NCI-H128 (cell line): ENCODE data around the gene RAB29.
A peak's percentile ranks its signal among the peaks of the same experiment; 100 is the strongest.

Source experiments
- DNase-seq: peaks from one replicate; lab custom pipeline; 2025; ENCODE audit not compliant: unreplicated experiment; lab: John Stamatoyannopoulos, UW

The RAB29 gene

DNA sequence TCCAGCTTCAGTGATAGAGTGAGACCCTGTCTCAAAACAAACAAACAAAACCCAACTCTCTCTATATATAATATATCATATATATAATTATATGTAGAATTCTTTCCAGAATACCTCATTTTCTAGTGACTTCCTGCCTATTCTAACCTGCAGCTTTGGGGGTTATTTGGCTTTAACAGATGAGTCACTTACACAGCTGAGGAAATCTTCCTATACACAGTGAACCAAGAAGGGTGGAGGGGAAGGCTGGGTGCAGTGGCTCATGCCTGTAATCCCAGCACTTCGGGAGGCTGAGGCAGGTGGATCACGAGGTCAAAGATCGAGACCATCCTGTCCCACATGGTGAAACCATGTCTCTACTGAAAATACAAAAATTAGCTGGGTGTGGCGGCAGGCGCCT, 9.2 kb downstream of the RAB29 start:
- no peak for DNase-seq

GRCh38 chr1:205764578-205764977, 10.7 kb downstream of the RAB29 start:
- no peak for DNase-seq

- DNase-seq: no peak
Observed at GRCh38 chr1:205763980-205764379, 11.3 kb downstream of the RAB29 start.

- no peak for DNase-seq
Observed at GRCh38 chr1:205760606-205761005, 14.7 kb downstream of the RAB29 start.

GRCh38 chr1:205756552-205756951, 18.7 kb downstream of the RAB29 start:
- DNase-seq: no peak

DNA sequence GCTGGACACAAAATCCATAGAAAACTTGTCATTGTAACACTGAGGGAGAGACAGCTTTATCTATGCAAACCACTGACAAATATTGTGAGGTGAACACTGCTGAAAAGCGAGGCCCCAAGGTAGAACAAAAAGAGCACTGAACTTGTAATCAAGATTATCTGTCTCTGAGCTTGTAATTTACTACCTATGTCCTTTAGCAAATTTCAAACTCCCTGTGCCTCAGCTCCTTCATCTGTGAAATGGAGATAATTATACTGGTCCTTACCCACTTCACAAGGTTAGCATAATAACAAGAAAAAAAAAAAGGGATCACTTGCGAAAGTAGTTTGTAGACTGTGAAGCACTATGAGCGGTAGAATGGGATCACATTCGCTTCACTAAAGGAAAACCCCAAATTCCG, 20.4 kb downstream of the RAB29 start:
- no peak for DNase-seq

GRCh38 chr1:205751036-205751651, 24.1 kb downstream of the RAB29 start:
- no peak for DNase-seq

DNA sequence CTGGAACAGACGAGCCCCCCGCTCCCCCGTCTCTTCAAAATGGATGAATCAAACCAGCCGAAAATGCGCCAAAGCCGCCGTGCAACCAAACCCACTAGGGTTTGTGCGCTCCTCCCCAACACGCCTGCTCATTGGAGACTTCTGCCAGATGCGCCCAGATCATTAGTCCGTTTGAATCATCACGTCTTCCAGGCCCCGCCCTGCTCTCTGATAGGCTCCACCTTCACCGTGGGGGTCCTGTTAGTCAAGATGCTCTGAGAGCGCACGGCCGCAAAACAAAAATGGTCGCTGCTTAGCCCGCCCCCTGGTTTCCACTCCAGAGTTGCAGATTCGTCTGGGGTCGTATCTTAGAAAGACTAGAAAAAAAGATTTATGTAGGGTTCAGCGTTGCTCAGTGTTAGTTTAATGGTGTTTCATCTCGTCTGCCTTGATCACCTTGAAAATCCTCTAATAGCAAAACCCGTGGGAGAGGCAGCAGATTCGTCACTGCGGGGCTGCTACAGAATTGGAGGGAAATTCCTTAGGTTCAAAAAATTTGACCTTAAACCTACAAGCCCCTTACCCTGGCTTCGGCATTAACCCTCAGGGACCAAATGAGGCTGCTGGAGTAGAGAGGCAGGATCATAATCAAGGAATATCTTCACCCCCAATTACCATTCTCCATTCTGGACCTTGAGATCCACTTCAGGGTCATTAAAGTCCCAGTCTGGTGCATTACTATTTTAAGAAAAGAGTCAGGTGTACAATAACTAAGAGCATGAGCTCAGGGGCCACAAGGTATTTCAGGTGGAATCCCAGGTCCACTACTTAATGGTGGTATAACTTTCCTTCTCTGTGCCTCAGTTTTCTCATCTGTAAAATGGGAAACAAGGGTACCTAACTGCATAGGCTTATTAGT, 24.9 kb downstream of the RAB29 start, which contains the start of gene NUCKS1:
Gene NUCKS1, minus strand, starts transcription at position 45 of the 898 bp plus-strand sequence. CDS start 209 bp downstream, outside the sequence.
- peak; percentile 99 for DNase-seq

DNA sequence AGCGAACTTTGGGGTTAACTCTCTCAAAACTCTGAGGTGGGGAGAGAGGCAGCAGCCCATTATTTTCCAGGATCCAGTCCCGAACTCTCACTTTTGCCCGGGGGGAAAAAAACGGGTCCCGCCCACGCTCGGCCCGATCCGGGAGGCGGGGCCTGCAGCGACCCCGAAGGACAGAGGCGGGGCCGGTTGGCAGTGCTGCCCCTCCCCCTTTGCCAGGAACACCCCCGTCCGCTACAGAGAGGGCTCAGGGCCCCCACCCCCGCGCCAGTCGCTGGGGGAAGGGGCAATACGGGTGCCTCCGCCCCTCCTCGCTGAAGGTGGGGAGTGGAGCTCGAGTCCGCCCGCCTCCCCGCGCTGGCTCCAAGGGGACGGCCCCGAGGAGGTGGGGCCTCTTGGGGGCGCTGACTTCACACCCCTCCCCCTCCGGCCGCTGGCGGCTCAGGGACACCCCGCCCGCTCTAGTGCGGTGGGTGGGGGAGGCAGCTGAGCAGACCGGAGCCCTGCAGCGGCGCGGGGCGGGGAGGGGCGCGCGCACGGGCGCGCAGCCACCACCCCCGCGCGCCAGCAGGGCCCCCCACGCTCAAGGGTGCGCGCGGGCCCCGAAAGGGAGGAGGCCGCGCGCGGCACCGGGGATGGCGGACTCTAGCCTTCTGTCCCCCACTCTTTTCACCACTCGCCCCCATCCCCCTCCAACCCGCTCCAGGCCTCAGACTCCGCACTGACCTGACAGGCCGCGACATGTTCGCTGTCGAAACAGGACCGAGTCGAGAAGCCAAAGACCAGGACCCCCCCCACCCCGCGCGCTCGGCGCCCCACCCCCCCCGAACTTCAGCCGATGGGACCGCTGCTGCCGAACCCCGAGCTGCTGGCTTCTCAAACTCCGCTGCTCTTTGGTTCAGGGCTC, 25.8 kb downstream of the RAB29 start:
- DNase-seq: peak; percentile 97

- DNase-seq: no peak
Observed at GRCh38 chr1:205748403-205749233, 26.7 kb downstream of the RAB29 start.

GRCh38 chr1:205746757-205747412, 28.4 kb downstream of the RAB29 start:
- DNase-seq: no peak

GRCh38 chr1:205744403-205744802, 30.9 kb downstream of the RAB29 start:
- DNase-seq: no peak

GRCh38 chr1:205743977-205744376, 31.3 kb downstream of the RAB29 start:
- no peak for DNase-seq

- no peak for DNase-seq
Observed at GRCh38 chr1:205741681-205742080, 33.6 kb downstream of the RAB29 start.

- DNase-seq: no peak
Observed at GRCh38 chr1:205739348-205740160, 35.7 kb downstream of the RAB29 start.

- DNase-seq: no peak
Observed at GRCh38 chr1:205735218-205735617, 40.1 kb downstream of the RAB29 start.

GRCh38 chr1:205733438-205734175, 41.7 kb downstream of the RAB29 start:
- no peak for DNase-seq

GRCh38 chr1:205729945-205730610, 45.2 kb downstream of the RAB29 start:
- no peak for DNase-seq
